ENCODE results near the gene SLC38A6. TPM values are rescaled to one million over a fixed set of nuclear protein-coding genes. Genes with fewer than 3 reads are reported as not detected.

The SLC38A6 gene
- total and polyA plus RNA-seq, 7 experiments from 2014 or later = 5.8 to 21.9 (median 14.5) TPM

DNA sequence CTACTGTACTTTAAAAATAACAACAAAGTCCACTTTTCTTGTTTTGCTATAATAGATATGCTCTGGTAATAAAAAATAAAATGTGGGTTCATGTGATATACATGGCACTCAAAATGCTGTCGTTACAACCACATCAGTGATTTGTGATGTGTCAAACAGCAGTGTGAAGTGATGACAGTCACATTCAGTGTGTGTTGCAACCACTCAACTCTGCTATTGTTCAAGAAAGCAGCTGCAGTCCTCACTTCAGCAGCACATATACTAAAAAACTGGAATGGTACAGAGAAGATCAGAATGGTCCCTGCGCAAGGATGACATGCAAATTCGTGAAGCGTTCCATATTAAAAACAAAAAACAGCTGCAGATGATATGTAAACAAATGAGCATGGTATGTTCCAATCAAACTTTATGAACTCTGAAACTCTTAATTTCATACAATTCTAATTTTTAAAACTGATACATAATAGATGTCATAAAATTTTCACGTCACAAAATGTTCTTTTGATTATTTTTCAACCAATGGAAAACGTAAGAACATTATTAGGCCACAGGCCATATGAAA is 6.9 kb upstream of the SLC38A6 start:
- ATAC-seq (no peak), DNase-seq (no peak)
- POLR2A ChIA-PET = no interaction called here
- H3K4me3 Mint-ChIP-seq = no peak overlapping the region
- H3K9me3 Mint-ChIP-seq = no peaks in the 10 kb centered on the region
- CTCF ChIA-PET = no interaction called here
- Histone ChIP-seq H3K36me3 (ENCODE audit: control insufficient read depth in 2 of 3, insufficient read depth in 3 of 3, low read length in 3 of 3) (no peaks in the 10 kb centered on the region), H3K4me3 (ENCODE audit: low read length) (no peak overlapping the region), H3K27me3 (ENCODE audit: control insufficient read depth in 2 of 2, insufficient read depth in 2 of 2, low read length in 2 of 2) (no peaks in the 10 kb centered on the region), H3K27ac (ENCODE audit: low read depth, low read length) (no peak overlapping the region), H3K9me3 (ENCODE audit: control insufficient read depth in 2 of 3, low read length in 3 of 3) (no peaks in the 10 kb centered on the region), H3K4me1 (ENCODE audit: control insufficient read depth in 2 of 2, insufficient read depth in 2 of 2, low read length in 2 of 2) (no peaks in the 10 kb centered on the region)
- intact Hi-C loops (cut with micrococcal nuclease) = no loop called here
- H3K27ac Mint-ChIP-seq = no peak overlapping the region
- peaks cover 3 to 25% (median 22%) of the 10 kb centered on the region in 5 donors for H3K36me3 Mint-ChIP-seq
- peaks cover 1 to 29% (median 16%) of the 10 kb centered on the region in 7 donors for H3K4me1 Mint-ChIP-seq
- no peaks in the 10 kb centered on the region for H3K27me3 Mint-ChIP-seq

DNA sequence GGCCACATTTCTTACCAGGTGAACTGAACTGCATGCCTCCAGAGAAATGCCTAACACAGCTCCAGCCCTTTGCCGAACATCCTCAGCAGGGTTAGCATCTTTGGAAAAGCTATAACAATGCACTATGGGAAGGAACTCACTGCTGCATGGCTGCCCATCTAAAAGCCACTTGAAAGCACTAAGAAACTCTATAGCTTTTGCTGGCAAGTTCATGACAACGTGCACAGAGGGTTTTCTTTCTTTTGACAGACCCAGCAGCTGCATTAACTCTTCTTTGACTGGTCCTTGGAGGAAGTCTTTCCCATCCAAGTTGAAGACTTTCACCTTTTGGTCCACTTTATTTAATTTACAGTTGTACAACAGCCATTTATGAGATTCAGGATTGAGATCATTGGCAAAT is 5.5 kb upstream of the SLC38A6 start:
- H3K4me1 ChIP-seq (ENCODE audit: control insufficient read depth in 2 of 2, insufficient read depth in 2 of 2, low read length in 2 of 2) = peaks cover 0 to 5% of the 10 kb centered on the region in 2 donors
- no peaks in the 10 kb centered on the region for H3K27me3 Mint-ChIP-seq
- POLR2A ChIA-PET = no interaction called here

DNA sequence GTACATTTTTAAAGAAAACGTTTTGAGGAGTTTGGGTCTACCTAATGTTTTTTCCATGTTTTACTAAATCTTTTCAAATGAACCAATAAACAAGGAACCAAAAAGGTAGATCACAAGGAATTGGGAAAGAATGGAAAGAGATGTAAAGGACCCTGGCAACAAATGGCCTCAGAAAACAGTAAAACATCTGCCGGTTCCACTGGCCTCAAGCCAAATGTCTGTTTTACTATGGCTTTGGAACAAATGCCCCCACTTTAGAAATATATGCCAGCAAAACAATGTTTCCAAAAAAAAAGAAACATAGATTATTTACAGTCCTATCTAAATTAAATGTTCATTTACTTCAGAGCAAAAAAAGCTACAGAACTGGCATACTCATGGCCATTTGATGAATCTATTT is 3.2 kb upstream of the SLC38A6 start:
- no peaks in the 10 kb centered on the region for H3K9me3 ChIP-seq (ENCODE audit: control insufficient read depth in 2 of 3, low read length in 3 of 3)
- Mint-ChIP-seq H3K27ac (peak overlapping the region in 2 of 9 donors; percentile 4 to 26), H3K4me3 (no peak overlapping the region), H3K27me3 (no peaks in the 10 kb centered on the region), H3K4me1 (peaks cover 6 to 29% (median 16%) of the 10 kb centered on the region in 7 donors), H3K36me3 (peaks cover 3 to 15% (median 10%) of the 10 kb centered on the region in 5 donors), H3K9me3 (no peaks in the 10 kb centered on the region)
- no peak for DNase-seq
- peaks cover 0 to 8% (median 0%) of the 10 kb centered on the region in 3 experiments for H3K36me3 ChIP-seq (ENCODE audit: control insufficient read depth in 2 of 3, insufficient read depth in 3 of 3, low read length in 3 of 3)
- ATAC-seq = no peak
- no peak overlapping the region for H3K4me3 ChIP-seq (ENCODE audit: low read length)
- H3K27me3 ChIP-seq (ENCODE audit: control insufficient read depth in 2 of 2, insufficient read depth in 2 of 2, low read length in 2 of 2) = no peaks in the 10 kb centered on the region
- intact Hi-C loops (cut with micrococcal nuclease) = no loop called here
- peak overlapping the region; percentile 88 for H3K27ac ChIP-seq (ENCODE audit: low read depth, low read length)
- peaks cover 11 to 14% of the 10 kb centered on the region in 2 donors for H3K4me1 ChIP-seq (ENCODE audit: control insufficient read depth in 2 of 2, insufficient read depth in 2 of 2, low read length in 2 of 2)
- CTCF ChIA-PET = no interaction called here
- POLR2A ChIA-PET = interaction anchor here (1.7 kb wide), 1 partner anchor 303 kb away, joined by 3 read pairs; the partner anchor contains the start of gene TMEM30B

More for the DNA sequence above, 5.5 kb upstream of the SLC38A6 start:
- Mint-ChIP-seq H3K4me1 (peaks cover 6 to 29% (median 16%) of the 10 kb centered on the region in 7 donors), H3K36me3 (peaks cover 3 to 25% (median 22%) of the 10 kb centered on the region in 5 donors), H3K4me3 (no peak overlapping the region), H3K27ac (peak overlapping the region in 2 of 9 donors; percentile 20 to 49), H3K9me3 (no peaks in the 10 kb centered on the region)
- ATAC-seq = no peak
- Histone ChIP-seq H3K36me3 (ENCODE audit: control insufficient read depth in 2 of 3, insufficient read depth in 3 of 3, low read length in 3 of 3) (no peaks in the 10 kb centered on the region), H3K27ac (ENCODE audit: low read depth, low read length) (no peak overlapping the region), H3K27me3 (ENCODE audit: control insufficient read depth in 2 of 2, insufficient read depth in 2 of 2, low read length in 2 of 2) (no peaks in the 10 kb centered on the region), H3K4me3 (ENCODE audit: low read length) (no peak overlapping the region), H3K9me3 (ENCODE audit: control insufficient read depth in 2 of 3, low read length in 3 of 3) (no peaks in the 10 kb centered on the region)
- DNase-seq = no peak
- intact Hi-C loops (cut with micrococcal nuclease) = no loop called here
- CTCF ChIA-PET = interaction anchor here (1.2 kb wide), 1 partner anchor 16 kb away, joined by 3 read pairs; no protein-coding TSS in a partner anchor

DNA sequence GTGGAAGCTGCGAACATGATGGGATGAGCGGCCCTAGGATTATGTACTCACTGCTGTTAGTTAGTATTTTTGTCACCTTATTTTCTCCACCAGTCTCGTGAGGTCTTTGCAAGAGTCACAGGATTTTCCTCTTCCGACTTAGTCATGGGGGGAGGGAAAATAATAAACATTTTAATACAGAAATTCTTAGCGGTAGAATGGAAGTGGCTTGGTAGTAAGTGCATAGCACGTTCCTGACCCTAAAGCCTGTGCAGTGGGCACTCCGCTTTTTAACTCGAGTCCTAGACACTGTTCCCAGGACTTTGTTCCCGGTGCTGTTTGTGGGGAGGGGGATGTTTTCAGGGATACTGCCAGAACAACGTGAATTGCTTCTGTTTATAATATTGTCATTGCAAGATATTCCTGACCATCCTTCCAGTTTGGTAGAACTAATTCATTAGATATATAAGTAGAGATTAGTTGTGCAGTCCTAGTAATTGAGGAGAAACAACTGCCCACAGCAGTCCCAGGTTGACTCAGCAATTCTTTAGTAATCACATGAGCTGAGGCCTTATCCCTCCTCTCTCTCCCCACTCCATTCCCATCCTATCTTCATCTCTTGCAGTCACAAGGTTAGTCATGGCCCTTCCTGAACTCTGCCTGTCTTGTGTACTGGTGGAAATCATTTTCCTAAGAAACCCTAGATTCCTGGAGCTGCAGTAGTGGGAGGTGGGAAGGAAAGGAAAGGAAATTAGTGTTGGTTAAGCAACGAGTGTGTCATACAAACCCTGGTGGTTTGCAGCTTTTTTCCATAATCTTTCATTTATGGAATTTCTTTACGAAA is 799 bp downstream of the SLC38A6 start:
- H3K4me1 Mint-ChIP-seq = peaks cover 12 to 32% (median 25%) of the 10 kb centered on the region in 7 donors
- ATAC-seq (no peak), DNase-seq (peak in 1 of 9 donors; percentile 10)
- Histone ChIP-seq H3K4me3 (ENCODE audit: low read length) (peak overlapping the region; percentile 94), H3K9me3 (ENCODE audit: control insufficient read depth in 2 of 3, low read length in 3 of 3) (no peaks in the 10 kb centered on the region), H3K36me3 (ENCODE audit: control insufficient read depth in 2 of 3, insufficient read depth in 3 of 3, low read length in 3 of 3) (peaks cover 0 to 15% (median 4%) of the 10 kb centered on the region in 3 experiments), H3K27me3 (ENCODE audit: control insufficient read depth in 2 of 2, insufficient read depth in 2 of 2, low read length in 2 of 2) (no peaks in the 10 kb centered on the region), H3K4me1 (ENCODE audit: control insufficient read depth in 2 of 2, insufficient read depth in 2 of 2, low read length in 2 of 2) (peaks cover 11 to 14% of the 10 kb centered on the region in 2 donors), H3K27ac (ENCODE audit: low read depth, low read length) (peak overlapping the region; percentile 88)
- POLR2A ChIA-PET = interaction anchor here (2.2 kb wide), 1 partner anchor 733 kb away, joined by 10 read pairs; the partner anchor contains the start of gene PPM1A
- no peak overlapping the region for H3K4me3 Mint-ChIP-seq
- CTCF ChIA-PET = interaction anchor here (0.9 kb wide), 1 partner anchor 287 kb away, joined by 3 read pairs; no protein-coding TSS in a partner anchor
- intact Hi-C loops (cut with micrococcal nuclease) = loop anchor here (1.0 to 10.0 kb wide), 15 partner anchors 43 to 1794 kb away; partner anchors contain the start of genes DAAM1 (in 2 of the 2), PCNX4 (in 2 of the 2), PPM1A (in 2 of the 2) and JKAMP (in 1 of the 2)
- H3K9me3 Mint-ChIP-seq = no peaks in the 10 kb centered on the region
- peaks cover 4 to 21% (median 14%) of the 10 kb centered on the region in 5 donors for H3K36me3 Mint-ChIP-seq
- no peaks in the 10 kb centered on the region for H3K27me3 Mint-ChIP-seq
- no peak overlapping the region for H3K27ac Mint-ChIP-seq

DNA sequence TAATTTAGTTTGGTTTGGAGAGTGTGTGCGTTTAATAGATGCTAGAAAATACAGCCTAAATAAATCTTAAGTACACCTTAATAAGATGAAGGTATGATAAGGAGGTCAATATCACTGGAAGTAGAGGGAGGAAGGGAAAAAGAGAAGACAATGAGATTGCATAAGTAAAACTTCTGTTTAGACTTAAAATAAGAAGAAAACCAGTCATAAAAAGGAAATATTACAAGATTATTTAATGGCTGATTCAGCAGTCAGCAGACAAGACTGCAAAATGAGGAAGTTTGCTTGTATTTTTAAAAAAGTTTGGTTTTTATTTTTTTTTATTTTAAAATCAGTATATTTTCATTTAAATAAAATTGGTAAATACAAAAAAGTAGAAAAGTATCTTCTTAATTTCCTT is 3.2 kb downstream of the SLC38A6 start:
- Mint-ChIP-seq H3K36me3 (peaks cover 0 to 25% (median 17%) of the 10 kb centered on the region in 5 donors), H3K9me3 (no peaks in the 10 kb centered on the region), H3K27me3 (no peaks in the 10 kb centered on the region), H3K4me1 (peaks cover 2 to 18% (median 16%) of the 10 kb centered on the region in 7 donors), H3K27ac (no peak overlapping the region), H3K4me3 (no peak overlapping the region)
- peaks cover 11 to 14% of the 10 kb centered on the region in 2 donors for H3K4me1 ChIP-seq (ENCODE audit: control insufficient read depth in 2 of 2, insufficient read depth in 2 of 2, low read length in 2 of 2)
- ChIA-PET CTCF (no interaction called here), POLR2A (no interaction called here)
- ATAC-seq (no peak), DNase-seq (no peak)
- H3K4me3 ChIP-seq (ENCODE audit: low read length) = no peak overlapping the region
- H3K9me3 ChIP-seq (ENCODE audit: control insufficient read depth in 2 of 3, low read length in 3 of 3) = no peaks in the 10 kb centered on the region
- H3K27ac ChIP-seq (ENCODE audit: low read depth, low read length) = no peak overlapping the region
- H3K27me3 ChIP-seq (ENCODE audit: control insufficient read depth in 2 of 2, insufficient read depth in 2 of 2, low read length in 2 of 2) = no peaks in the 10 kb centered on the region
- intact Hi-C loops (cut with micrococcal nuclease) = loop anchor here (5.0 to 10.0 kb wide), 5 partner anchors 771 to 1502 kb away; partner anchors contain the start of genes PCNX4 (in 2 of the 2), JKAMP (in 1 of the 2) and L3HYPDH (in 1 of the 2)
- peaks cover 0 to 26% (median 9%) of the 10 kb centered on the region in 3 experiments for H3K36me3 ChIP-seq (ENCODE audit: control insufficient read depth in 2 of 3, insufficient read depth in 3 of 3, low read length in 3 of 3)

DNA sequence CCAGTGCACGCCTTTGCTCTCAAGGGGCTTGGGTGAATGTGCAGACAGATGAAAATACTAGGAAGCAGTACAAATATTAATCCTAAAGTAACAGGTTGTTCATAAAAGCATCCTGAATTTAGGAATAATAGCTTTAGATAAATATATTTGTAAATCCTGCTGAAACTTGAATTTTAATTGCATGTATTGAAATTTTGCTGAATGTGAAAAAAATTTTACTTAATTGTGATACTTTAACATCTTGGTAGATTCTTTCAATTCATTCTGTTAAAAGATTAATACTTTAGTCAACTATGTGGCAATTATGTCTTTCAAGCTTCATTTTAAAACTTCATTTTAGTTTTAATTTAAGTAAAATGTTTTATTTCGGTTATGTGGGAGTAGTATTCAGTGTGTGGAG is 5.5 kb downstream of the SLC38A6 start:
- CTCF ChIA-PET = no interaction called here
- H3K9me3 ChIP-seq (ENCODE audit: control insufficient read depth in 2 of 3, low read length in 3 of 3) = no peaks in the 10 kb centered on the region
- intact Hi-C loops (cut with micrococcal nuclease) = loop anchor here in 1 of 2 donors (10.0 kb wide), 1 partner anchor 768 kb away; no protein-coding TSS in a partner anchor
- POLR2A ChIA-PET = no interaction called here
- DNase-seq = no peak
- H3K27me3 Mint-ChIP-seq = no peaks in the 10 kb centered on the region
- H3K4me3 Mint-ChIP-seq = no peak overlapping the region
- H3K36me3 ChIP-seq (ENCODE audit: control insufficient read depth in 2 of 3, insufficient read depth in 3 of 3, low read length in 3 of 3) = peaks cover 0 to 24% (median 9%) of the 10 kb centered on the region in 3 experiments
- H3K27ac Mint-ChIP-seq = no peak overlapping the region
- H3K4me1 ChIP-seq (ENCODE audit: control insufficient read depth in 2 of 2, insufficient read depth in 2 of 2, low read length in 2 of 2) = peaks cover 9 to 11% of the 10 kb centered on the region in 2 donors
- peaks cover 0 to 25% (median 17%) of the 10 kb centered on the region in 5 donors for H3K36me3 Mint-ChIP-seq
- H3K27me3 ChIP-seq (ENCODE audit: control insufficient read depth in 2 of 2, insufficient read depth in 2 of 2, low read length in 2 of 2) = no peaks in the 10 kb centered on the region
- no peaks in the 10 kb centered on the region for H3K9me3 Mint-ChIP-seq
- ATAC-seq = no peak
- H3K27ac ChIP-seq (ENCODE audit: low read depth, low read length) = no peak overlapping the region
- no peak overlapping the region for H3K4me3 ChIP-seq (ENCODE audit: low read length)
- H3K4me1 Mint-ChIP-seq = peaks cover 0 to 16% (median 13%) of the 10 kb centered on the region in 7 donors

Data from naive thymus-derived CD4-positive, alpha-beta T cell (primary cell).